Muscle of back (tissue), 11 donors: ENCODE measurements around the gene PTPRU. TPM values are rescaled to one million over a fixed set of nuclear protein-coding genes. Genes with fewer than 3 reads are reported as not detected.
A peak's percentile ranks its signal among the peaks of the same experiment; 100 is the strongest.

Experiments used
- DNase-seq, 3 donors: peaks; one replicate each; pipeline versions ENCODE4 v3.0.0 to v3.0.0-alpha.2; 2013
- polyA plus RNA-seq, 10 donors: library from polyadenylated mRNA; unstranded; fragments of 120-200 nt; gene quantifications; one replicate each; pipeline ENCODE4 v1.2.1, GENCODE V29; 2013; ENCODE audit not compliant: insufficient read length in 10 of 10

PTPRU gene
- polyA plus RNA-seq, 10 donors, result 8.9 to 15.9 (median 13.2) TPM

DNA sequence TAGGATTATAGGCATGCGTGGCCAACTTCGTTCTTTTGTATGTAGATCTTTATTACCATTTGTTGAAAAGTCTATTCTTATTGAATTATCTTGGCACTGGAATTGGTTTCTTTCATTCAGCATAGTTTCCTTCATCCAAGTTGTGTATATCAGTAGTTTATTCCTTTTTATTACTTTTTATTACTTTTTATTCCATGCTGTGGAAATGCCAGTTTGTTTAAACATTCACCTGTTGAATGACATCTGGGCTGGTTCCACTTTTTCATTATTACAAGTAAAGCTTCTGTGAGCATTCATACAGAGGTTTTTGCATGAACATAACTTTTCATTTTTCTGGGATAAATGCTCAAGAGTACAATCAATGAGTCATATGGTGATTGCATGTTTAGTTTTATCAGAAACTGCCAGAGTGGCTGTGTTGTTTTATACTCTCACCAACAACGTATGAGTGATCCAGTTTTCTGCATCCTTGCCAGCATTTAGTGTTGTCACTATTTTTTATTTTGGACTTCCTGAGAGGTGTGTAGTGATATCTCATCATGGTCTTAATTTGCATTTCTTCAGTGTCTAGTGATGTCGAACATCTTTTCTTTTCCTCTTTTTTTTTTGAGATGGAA, 28.6 kb downstream of the PTPRU start:
- peak in 1 of 3 donors; percentile 41 for DNase-seq

DNA sequence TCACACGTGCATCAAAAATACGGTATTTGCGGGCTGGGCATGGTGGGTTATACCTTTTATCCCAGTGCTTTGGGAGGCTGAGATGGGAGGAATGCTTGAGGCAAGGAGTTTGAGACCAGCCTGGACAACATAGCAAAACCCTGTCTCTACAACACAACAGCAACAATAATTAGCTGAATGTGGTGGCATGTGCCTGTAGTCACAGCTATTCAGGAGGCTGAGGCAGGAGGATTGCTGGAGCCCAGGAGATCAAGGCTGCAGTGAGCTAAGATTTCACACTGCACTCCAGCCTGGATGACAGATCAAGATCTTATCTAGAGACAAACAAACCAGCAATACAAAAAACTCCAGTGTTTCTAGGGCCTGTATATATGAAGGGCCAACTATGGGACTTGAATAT, 30.6 kb downstream of the PTPRU start:
- no peak for DNase-seq

DNA sequence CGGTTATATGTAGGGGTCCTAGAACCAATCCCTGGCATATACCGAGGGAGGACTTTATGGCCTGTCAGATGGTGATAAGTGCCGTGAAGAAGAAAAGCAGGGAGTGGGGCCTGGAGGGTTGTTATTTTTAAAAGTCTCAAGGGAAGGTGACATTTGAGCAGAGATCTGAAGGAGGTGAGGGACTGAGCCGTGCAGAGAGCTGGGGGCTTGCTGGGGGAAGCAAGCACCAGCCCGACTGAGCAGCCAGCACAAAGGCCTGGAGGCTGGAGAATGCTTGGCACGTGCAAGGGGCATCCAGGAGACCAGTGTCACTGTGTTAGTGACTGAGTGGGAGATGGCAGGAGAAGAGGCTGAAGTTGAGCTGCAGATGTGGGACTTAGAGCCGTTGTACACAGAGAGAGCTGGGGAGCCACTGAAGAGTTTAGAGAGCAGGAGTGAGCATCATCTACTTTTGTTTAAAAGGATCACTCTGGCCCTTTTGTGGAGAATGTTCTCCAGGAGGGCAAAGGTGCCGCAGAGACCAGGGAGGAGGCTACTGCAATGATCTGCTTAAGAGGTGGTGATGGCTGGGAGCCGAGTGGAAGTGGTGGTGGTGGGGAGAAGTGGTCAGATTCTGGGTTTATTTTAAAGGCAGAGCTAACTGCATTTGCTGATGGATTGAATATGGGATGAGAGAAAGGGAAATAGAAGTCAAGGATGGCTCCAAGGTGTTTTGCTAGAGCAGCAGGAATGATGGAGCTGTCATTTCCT, 31.2 kb downstream of the PTPRU start:
- DNase-seq, result no peak

DNA sequence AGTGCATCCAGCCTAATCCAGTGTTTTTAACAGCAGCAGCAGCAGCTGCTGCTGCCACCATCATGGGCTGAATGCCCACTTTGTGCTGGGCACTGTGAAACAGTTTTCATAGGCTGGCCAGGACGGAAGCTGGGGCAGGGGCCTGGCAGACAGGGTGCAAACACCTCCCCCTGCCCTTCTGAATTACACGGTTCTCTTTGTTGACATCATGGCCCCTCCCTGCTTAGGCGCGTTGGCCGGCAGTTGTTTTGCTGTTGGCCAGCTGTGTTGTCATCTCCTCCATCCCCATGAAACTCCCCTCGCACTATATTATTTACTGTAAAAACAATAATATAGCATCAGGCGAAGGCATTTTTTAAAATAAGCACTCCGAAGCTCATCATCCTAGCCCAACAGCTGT, 33.1 kb downstream of the PTPRU start:
- DNase-seq, result peak; percentile 60 to 92 (median 77)

DNA sequence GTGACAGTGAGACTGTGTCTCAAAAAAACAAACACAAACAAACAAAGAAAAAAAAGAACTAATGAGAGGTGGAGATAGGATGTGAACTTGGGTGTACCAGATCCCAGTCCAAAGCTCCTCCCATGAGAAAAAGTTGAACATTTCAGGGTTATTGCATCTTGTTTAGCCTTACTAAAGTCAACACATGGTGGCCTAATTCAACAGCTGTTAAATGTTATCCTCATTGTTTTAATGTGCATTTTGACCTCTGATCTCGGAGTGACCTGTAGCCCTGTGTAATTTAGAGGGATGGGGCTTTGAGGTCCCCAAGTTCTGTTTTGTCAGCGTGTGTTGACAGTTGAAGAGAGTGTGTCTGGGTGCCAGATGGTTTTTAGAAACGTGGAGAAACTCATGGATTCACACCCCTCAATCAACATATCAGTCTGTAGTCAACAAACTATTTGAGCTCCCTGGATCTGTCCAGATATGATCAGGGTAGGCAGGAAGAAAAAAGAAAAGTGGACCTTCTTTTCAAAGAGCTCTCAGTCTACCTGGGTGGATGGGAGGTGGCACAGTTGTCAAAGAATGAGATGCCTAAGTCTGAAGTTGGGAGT, 34.7 kb downstream of the PTPRU start:
- DNase-seq, result no peak

DNA sequence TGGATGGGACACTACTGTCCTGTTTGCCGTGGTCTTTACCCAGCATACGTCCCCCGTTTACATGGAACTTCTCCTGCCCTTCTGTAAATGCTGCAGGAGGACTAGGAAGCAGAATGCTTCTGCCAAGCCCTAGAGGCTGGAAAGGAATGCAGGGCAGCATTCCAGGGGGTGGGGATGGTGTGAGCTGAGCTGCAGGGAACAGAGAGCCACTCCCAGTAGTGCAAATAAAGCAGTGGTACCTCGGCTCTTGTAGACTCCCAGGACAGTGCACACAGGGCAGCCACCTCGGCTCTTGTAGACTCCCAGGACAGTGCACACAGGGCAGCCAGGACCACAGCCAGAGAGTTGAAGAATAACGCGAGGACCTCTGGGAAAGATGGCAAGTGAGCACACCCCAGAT, 35.4 kb downstream of the PTPRU start:
- DNase-seq, result peak; percentile 74 to 89 (median 79)

DNA sequence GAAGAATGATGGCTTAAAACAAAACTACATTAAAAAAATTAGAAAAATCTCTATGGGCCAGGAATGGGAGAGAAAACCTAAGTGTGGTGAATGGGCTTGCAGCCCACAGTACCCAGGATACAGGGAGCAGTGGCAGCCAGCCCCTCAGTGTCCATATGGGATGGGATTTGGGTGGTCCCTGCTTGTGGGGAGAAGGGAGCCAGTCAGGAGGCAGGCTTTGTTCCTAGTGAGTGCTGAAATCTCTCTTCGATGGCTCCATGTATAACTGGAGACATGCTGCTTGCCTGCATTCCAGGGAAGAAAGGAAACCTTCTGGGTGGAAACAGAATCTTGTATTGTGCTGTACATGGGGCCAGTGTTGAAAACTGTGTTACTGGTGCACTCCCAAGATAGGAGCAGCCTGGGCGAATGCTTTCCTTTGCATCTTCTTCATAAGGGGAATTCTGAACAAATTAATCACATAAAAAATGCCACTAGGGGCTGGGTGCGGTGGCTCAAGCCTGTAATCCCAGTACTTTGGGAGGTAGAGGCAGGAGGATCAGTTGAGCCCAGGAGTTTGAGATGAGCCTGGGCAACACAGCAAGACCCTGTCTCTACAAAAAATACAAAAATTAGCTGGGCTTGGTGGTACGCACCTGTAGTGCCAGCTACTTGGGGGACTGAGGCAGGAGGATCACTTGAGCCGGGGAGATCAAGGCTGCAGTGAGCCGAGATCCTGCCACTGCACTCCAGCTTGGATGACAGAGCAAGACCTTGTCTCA, 36.0 kb downstream of the PTPRU start:
- peak in 1 of 3 donors; percentile 52 for DNase-seq

DNA sequence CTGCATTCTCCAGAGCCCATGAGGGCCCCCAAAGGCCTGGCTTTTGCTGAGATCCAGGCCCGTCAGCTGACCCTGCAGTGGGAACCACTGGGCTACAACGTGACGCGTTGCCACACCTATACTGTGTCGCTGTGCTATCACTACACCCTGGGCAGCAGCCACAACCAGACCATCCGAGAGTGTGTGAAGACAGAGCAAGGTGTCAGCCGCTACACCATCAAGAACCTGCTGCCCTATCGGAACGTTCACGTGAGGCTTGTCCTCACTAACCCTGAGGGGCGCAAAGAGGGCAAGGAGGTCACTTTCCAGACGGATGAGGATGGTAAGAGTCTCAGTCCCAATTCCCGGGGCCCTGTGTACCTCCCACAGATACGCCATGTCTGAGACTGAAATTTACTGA, 39.1 kb downstream of the PTPRU start:
- no peak for DNase-seq

DNA sequence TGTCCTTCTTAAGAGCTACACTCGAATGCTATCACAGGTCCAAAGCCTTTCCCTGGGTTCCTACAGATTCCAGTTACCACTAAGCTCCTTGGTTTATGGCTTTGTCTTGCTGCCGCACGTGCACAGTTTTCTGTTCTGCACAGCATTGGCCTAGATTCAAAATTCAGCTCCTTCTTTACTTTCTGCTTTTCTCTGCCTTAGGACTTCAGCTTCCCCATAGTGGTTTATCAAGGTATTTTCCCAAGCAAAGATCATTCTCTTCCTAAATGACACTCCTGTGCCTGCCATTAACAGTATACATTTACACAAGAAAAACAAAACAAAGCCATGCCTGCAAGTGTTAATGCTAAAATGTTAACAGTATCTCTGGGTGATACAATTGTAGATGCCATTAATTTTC, 41.8 kb downstream of the PTPRU start:
- DNase-seq, result no peak

DNA sequence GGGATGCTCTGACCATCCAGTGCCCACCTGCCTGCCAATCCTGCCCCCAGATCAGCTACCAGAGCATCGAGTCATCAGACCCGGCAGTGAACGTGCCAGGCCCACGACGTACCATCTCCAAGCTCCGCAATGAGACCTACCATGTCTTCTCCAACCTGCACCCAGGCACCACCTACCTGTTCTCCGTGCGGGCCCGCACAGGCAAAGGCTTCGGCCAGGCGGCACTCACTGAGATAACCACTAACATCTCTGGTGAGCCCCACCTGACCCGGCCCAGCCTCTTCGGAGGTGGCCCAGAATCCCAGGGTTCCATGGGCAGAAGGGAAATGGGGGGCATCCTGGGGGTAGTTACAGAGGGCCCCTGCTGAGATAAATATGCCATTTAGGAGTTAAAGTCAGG, 43.1 kb downstream of the PTPRU start:
- DNase-seq, result no peak

DNA sequence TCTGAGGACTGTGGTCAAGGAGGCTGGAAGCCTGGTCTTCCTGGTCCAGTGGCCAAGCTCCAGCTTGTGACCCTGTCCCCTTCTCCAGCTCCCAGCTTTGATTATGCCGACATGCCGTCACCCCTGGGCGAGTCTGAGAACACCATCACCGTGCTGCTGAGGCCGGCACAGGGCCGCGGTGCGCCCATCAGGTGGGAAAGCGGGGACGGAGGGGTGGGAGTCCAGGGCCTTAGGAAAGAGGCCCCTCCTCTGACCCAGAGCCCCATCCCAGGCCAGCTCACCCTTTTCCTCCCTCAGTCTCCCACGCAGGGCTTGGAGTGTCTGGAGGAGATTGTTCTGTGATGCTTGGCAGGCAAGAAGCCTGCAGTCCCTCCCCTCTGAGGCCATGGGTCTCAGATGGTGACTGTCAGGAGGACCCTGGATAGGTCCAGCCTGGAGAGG, 43.6 kb downstream of the PTPRU start:
- peak in 1 of 3 donors; percentile 60 for DNase-seq

DNA sequence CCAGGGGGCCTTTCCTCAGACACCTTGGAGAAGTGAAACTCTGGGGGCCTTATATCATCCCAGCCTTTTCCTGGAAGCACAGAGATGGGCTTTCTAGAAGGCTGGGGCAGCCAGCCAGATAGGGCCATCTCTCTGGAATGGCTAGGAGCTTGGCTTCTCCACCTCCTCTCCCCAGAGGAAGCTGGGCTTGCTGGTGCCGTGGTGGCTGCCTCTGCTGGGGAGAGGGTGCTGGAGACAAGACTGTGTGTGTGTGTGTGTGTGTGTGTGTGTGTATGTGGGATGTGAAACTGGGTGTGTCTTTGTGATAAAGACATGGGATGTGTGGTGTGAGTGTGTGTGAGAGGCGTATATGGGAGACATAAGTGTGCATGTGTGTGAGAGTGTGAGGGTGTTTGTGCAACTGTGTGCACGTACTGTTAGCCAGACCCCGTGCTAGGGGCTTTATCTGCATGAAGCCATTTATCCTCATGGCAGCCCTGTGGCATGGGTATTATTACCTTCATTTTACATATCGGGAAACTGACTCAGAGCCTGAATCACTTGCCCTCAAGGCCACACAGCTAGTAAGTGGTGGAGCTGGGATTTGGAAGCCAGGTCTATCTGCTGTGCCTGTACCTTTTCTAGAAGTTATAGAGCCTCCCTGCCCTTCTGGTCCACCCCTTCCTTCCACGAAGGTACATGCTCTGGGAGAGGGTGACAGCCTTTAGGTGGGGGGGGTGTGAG, 44.2 kb downstream of the PTPRU start:
- DNase-seq, result no peak

DNA sequence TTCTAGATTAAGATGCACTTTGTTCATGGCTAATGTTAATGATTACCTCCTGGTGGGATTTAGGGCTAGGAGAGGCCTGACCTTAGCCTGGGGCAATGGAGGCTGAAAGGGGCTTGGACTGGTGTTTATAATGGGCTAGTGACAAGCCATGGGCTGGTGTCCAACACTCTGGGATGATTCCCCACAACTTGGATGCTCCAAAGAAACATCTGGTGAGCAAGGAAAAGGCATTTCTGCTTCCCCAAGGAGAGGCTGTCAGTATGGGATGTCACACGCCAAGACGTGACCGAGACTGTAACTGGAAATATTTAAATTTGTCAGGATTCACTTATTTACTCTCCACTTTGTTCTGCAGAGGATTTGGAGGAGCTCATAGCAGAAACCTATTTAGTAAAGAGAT, 45.2 kb downstream of the PTPRU start:
- DNase-seq, result peak; percentile 42 to 76 (median 51)

DNA sequence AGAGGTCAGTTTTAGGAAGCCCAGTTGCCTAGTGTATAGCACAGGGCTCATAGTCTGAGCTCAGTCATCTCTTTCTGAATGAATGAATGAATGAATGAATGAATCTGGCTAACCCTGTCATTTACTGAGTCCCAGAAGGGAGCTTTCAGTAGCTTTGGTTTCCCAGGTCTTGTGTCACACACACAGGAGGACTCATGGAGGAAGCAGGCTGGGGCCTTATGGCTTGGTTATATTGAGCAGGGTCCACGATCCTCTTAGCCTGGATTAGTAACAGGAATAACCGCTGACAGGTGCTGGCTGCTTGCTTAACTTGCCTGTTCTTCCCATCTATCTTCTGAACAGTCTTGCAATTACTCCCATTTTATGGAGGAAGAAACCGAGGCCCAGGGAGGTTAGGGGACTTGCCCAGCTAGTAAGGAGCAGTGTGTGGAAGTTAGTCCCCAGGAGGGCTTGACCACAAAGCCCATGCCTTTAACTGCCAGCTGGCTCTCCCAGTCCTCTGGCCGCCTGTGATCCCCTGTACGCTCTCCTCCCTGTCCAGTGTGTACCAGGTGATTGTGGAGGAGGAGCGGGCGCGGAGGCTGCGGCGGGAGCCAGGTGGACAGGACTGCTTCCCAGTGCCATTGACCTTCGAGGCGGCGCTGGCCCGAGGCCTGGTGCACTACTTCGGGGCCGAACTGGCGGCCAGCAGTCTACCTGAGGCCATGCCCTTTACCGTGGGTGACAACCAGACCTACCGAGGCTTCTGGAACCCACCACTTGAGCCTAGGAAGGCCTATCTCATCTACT, 46.0 kb downstream of the PTPRU start:
- no peak for DNase-seq

DNA sequence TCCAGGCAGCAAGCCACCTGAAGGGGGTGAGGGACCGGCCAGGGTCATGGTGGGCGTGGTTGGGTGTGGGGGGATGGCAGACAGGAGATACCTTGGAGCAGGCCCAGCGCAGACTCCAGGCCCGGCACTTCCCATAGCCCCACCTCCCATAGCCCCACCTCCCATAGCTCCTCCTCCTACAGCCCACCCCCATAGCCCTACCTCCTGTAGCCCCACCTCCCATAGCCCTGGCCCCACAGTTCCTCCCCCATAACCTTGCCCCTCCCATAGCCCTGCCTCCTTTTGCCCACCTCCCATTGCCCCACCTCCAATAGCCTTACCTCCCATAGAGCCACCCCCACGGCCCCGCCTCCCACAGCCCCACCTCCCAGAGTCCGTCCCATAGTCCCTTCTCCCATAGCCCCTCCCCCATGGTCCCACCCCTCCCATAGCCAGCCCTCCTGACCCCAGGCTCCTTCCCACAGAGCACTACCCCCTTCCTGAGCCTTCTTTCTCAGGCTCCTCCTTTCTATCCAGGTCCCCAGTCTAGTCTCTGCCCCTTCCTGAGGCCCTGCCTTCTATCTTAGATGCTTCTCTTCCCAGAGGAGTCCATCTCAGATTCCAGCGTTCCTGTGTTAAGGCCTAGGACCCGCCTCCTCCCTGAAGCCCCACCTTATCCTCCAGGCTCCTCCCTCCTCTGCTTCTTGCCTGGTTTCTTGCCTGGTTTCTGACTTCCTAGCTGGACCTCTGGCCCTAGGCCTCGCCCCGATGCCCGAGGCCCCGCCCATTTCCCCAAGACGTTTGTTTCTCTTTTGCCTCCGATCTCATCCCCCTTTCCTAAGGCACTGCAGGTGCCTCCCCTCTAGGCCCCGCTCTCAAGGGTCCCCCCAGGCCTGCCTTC, 46.8 kb downstream of the PTPRU start:
- DNase-seq, result peak in 2 of 3 donors; percentile 36 to 53

DNA sequence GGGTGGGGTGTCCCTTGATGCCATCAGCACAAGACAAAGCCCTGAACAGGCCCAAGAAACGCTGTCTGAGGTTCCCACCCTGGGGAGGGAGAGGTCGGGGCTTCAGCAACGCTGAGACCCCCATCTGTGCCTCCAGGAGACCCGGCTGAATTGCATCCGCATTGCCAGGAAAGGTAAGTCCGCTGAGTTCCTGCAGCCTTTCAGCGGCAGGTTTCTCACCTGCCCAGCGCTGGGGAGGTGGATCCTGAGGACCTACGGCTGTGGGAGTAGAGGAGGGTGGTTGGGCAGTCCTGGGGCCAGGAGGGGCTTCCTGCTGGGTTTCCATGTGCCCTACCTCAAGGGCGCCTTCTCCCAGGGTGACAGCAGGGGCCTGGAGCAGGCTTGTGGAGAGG, 47.5 kb downstream of the PTPRU start:
- DNase-seq, result no peak

DNA sequence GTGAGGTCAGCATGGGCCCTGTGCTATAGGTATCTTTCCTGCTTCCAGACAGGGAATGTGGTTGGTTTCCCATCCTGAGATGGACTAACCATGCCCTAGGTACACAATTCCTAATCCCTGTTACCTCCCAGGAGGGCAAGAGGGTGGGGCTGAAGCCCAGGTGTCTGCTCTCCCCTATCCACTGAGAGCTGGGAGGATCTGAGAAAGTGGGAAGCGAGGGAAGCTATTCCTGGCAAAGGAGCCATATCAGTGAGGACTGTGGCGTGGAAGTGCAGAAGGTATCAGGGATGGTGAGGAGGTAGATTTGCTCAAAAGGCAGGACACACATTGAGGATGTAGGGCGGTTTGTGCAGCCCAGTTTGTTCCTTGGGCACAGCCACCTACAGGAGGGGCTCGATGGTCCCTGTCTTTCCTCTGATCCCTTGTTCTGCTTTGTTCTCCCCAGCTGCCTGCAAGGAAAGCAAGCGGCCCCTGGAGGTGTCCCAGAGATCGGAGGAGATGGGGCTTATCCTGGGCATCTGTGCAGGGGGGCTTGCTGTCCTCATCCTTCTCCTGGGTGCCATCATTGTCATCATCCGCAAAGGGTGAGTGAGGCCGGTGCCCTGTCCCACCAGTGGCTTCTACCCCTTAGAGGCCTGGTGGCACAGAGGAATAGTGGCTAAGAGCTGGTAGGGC, 48.1 kb downstream of the PTPRU start:
- no peak for DNase-seq

DNA sequence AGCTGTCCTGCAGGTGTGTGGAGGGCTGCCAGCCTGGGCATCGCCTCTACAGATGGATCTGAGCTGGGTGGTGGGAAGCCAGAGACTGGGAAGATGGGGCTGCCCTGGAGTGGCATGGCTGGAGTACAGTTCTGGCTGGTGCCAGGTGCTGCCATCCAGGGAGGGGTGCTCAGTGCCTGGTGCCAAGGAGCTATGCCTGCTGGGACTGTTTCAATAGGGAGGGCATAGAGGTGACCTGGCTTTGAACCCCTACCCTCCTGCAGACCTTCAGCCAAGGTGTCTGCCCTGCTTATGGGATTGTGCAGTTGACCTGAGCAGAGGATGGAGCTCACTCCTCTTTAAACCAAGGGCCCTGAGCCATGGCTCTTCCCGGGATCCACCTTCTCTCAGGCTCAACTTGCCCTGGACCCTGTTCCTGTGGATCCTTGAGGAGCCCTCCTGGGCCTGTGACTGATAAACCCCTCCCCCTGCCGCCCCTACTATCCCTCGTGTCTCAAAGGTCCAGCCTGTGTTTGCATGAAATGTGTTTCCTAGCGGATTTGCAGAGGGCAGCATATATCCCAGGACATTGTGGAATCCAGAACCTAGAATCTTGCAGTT, 48.7 kb downstream of the PTPRU start:
- no peak for DNase-seq

DNA sequence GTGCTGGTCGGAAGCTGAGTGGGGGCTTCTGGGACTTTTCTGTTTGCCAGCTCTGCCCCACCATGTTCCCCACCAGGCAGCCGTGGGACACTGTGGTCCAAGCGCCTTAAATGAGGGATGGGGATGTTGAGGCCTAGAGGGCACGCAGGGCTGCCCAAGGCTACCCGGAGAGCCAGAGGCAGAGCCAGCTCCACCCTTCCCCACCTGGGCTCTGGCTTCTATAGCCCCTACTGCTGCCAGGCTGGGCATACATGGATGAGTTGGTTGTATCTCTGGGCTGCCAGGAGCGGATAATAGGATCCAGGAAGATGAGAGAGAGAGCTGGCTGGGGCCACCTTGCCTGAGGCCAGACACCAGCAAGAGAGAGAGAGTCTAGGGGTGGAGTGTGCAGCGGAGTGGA, 49.4 kb downstream of the PTPRU start:
- no peak for DNase-seq
